Measurements from ENCODE around the gene ECHS1.

GRCh38 chr10:133355266-133355665 is 17.9 kb downstream of the ECHS1 start:
- TF ChIP-seq CTCF (IDR thresholded peaks at IDR 0.05; ENCODE audit: low read depth, low read length), result no peak
- TF ChIP-seq POLR2A (IDR thresholded peaks at IDR 0.05; ENCODE audit: extremely low read depth, insufficient read length), result no peak
- no peak for TF ChIP-seq MAX (IDR thresholded peaks at IDR 0.05; ENCODE audit: low read depth, low read length)
